GM19023 (cell line): ENCODE results near the gene NLRP13.
"Not testable (repeated sequence)": the region's sequence is repeated elsewhere in the genome, so short reads cannot be mapped to it uniquely, and the experiment has no call there.

Experiments used
- ATAC-seq: cut with Tn5 transposase; IDR thresholded peaks from one replicate; pipeline ENCODE4 v1.9.1; 2021; ENCODE audit warnings: mild to moderate bottlenecking, moderate library complexity; ENCODE audit not compliant: unreplicated experiment

The NLRP13 gene, protein sequence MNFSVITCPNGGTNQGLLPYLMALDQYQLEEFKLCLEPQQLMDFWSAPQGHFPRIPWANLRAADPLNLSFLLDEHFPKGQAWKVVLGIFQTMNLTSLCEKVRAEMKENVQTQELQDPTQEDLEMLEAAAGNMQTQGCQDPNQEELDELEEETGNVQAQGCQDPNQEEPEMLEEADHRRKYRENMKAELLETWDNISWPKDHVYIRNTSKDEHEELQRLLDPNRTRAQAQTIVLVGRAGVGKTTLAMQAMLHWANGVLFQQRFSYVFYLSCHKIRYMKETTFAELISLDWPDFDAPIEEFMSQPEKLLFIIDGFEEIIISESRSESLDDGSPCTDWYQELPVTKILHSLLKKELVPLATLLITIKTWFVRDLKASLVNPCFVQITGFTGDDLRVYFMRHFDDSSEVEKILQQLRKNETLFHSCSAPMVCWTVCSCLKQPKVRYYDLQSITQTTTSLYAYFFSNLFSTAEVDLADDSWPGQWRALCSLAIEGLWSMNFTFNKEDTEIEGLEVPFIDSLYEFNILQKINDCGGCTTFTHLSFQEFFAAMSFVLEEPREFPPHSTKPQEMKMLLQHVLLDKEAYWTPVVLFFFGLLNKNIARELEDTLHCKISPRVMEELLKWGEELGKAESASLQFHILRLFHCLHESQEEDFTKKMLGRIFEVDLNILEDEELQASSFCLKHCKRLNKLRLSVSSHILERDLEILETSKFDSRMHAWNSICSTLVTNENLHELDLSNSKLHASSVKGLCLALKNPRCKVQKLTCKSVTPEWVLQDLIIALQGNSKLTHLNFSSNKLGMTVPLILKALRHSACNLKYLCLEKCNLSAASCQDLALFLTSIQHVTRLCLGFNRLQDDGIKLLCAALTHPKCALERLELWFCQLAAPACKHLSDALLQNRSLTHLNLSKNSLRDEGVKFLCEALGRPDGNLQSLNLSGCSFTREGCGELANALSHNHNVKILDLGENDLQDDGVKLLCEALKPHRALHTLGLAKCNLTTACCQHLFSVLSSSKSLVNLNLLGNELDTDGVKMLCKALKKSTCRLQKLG

DNA sequence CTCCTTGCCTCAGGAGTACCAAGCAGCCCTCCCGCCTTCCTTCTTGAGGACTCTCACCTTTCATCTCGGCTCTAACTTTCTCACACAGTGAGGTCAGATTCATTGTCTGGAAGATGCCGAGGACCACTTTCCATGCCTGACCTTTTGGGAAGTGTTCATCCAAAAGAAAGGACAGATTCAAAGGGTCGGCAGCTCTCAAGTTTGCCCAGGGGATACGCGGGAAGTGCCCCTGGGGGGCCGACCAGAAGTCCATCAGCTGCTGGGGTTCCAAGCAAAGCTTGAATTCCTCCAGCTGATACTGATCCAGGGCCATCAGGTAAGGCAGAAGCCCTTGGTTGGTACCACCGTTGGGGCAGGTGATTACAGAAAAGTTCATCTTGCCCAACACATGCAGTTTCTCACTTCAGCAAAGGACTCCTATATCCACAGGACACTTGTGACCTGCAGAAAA, at the start of gene NLRP13:
Gene NLRP13, minus strand, starts transcription at position 401 of the 451 bp plus-strand sequence. Its CDS starts 25 bp downstream, at position 376.
- ATAC-seq: no peak

DNA sequence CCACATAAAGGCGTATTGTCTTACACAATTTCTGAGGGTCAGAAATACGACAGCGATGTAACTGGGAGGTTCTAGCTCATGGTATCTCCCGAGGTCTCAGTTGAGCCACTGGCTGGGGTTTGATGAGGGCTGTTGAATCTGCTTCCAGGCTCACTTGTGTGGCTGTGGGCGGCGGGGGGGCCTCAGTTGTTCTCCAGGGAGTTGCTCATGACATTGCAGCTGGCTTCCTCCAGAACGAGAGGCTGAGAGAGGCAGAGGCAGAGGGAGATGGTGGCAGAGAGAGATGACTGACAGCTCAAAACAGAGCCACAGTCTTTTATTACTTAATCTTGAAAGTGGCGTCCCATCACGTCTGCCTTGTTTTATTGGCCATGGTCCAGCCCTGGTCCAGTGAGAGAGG, 48.3 kb upstream of the NLRP13 start:
- no peak for ATAC-seq

DNA sequence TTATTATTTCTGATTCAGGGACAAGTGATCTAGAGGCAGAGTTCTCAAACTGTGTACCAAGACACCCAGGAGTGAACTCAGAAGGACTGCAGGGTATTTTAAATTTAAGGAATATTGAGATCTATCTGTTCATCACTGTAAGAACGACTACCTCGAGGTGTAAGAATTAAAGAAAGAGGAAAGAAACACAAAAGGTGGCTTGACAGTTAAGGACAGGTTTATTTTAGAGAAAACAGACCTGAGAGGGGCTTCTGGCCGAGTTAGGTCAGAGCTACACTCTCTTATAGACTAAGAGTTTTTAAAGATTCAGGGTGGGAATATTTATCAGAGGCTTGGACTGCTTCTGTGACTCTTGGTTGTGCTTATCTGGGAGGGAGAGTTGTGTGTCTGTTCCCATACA, 41.8 kb upstream of the NLRP13 start:
- ATAC-seq: no peak

DNA sequence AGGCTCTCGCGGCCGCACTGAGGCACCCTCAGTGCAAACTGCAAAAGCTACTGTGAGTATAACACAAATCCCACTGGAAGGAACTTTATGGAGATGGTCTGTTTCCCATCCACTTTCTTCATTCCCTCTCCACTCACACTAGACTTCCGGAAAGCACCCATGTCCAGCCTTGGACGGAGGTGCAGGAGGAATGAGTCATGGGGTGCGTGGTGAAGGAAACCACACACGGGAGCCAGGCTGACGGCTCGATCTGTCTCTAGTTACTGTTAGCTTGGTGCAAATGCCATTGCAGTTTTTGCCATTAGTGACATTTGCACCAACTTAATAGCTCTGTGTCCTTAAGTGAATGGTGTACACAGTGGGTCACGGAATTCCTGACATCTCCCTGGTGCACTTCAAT, 30.1 kb upstream of the NLRP13 start:
- ATAC-seq: no peak

DNA sequence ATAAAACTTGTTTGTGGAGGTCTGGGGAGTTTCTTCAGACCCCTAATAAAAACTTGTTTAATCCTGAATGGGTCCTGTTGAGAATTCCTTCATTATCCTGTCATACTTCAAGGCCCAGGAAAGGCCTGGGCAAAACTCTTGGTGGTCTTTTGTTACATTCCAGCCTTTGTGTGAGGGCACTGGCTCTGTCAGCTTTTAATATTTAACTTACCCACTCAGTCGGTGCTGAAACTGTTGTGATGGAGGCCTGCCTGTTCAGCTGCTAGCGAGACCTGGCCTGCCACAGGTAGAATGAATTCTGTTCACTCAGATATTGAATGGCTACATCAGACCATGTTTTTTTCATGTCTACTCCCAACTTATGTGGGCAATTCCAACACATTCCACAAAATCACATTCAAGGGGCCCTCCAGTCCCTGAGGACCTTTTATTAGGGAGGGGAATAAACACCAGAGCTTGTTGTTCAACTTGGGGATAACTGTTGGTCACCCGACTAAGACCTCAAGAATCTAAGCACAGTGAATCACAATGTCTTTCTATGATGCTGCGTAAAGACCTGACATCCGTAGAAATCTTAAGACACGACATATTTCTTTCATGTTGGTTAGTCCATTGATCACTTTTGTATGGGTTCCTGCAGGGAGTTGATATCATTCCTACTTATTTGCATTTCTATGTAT, 28.0 kb upstream of the NLRP13 start:
- ATAC-seq: no peak

DNA sequence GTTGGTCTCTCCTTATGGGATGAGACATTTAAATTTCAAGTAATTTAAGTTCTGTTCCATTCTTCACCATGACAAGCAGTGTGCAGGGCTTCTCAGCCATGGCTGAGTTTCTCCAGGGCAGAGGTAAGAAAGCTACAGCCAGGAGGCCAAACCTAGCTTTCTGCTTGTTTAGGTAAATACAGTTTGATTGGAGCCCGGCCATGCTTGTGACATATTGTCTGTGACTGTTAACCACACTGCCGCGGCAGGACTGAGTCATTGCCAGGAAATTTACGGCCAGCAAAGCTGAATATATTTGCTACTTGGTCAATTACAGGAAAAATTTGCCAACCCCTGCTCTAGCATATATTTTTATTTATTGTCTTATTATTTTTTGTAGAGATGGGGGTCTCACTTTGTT, 26.2 kb upstream of the NLRP13 start:
- ATAC-seq: no peak

DNA sequence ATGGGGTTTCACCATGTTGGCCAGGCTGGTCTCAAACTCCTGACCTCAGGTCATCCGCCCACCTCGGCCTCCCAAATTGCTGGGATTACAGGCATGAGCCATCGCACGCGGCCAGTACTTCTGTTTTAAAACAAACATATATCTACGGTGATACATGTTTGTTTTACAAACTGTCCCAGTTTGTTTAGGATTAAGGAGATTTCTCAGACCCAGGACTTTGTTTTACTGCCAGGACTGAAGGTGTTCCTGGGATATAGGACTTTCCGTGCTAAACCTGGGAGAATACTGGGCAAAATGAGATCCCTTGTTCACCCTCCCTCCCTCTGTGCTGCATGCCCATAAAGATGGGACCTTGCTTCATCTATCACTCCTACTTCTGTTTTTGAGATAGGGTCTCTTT, 24.3 kb upstream of the NLRP13 start:
- no peak for ATAC-seq

DNA sequence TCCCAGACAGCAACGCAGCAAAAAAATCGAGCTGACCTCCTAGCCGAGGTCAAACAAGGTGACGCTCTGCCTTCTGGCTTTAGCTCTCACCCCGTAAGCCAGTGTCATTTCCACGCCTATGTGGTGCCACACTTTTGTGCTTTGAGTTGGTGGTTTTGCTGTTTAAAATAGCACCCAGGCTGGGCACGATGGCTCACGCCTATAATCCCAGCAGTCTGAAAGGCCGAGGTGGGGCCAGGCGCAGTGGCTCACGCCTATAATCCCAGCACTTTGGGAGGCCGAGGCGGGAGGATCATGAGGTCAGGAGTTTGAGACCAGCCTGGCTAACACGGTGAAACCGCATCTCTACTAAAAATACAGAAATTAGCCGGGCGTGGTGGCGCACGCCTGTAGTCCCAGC, 18.4 kb upstream of the NLRP13 start:
- not testable (repeated sequence) for ATAC-seq

DNA sequence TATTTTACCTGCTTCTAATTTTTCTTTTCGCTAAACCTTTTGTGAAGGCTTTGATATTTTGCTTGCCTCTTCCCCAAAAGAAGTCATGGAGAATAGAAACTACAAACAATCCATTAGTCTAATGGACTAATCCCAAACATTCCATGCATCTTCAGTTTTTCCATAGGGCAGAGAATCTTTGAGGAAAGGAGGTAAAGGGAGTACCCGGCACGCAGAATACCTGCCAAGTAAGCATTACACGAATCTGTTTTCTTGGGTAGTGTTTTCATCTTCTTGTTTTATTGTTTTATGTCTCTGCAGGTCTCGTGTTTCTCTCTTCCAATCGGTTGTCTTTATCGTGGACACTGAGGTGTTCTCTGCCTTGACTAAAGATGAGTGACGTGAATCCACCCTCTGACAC, 15.4 kb upstream of the NLRP13 start, which contains the start of gene NLRP8:
Gene NLRP8, plus strand, starts transcription at position 301 of the 400 bp plus-strand sequence.
- ATAC-seq: no peak

DNA sequence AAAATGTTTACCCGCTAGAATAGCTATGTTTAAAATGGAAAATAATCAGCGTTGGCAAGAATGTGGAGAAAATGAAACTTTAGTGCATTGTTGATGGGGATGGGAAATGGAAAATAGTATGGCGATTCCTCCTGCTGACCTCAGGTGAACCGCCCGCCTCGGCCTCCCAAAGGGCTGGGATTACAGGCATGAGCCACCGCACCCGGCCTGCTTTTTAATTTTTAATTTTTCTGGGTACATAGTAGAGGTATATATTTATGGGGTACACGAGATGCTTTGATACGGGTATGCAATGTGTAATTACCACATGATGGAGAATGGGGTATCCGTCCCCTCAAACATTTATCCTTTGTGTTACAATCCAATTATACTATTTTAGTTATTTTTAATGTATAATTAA, 8.2 kb upstream of the NLRP13 start:
- ATAC-seq: no peak

DNA sequence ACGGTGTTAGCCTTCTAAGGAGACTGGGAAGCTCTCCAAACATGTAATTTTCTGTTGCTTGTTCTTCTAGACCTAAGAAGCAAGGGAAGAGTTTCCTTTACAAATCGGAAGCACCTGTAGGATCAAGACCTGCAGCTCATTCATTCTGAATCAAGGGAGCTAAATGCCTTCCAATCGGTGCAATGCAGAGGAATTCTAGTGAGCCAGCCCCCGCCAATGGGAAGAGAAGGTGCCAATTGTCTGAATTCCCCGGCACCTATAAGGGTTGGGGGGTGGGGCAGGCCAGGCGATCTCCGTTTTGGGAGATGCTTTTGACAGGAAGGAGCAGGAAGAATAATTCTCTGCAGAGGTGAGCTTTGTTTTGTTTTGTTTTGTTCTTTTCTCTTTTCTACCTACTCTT, 7.1 kb upstream of the NLRP13 start:
- ATAC-seq: no peak

DNA sequence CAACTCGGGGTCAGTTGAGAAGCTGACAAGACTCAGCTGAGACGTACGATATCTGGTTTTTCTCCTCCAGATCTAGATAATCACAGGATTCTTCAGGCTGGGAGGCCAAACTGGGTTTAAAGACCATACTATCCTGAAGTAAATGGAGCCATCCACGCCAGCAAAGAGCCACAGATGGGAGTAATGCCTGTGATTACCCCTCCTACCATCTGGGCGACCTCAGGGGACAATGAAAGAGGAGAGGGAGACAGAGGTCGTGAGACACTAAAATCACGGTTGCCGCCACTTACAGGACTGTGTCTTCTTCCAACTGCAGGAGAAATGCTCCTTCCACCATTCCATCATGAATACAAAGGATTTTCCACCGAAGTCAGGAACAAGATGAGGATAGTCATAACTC, 3.1 kb upstream of the NLRP13 start:
- ATAC-seq: no peak

DNA sequence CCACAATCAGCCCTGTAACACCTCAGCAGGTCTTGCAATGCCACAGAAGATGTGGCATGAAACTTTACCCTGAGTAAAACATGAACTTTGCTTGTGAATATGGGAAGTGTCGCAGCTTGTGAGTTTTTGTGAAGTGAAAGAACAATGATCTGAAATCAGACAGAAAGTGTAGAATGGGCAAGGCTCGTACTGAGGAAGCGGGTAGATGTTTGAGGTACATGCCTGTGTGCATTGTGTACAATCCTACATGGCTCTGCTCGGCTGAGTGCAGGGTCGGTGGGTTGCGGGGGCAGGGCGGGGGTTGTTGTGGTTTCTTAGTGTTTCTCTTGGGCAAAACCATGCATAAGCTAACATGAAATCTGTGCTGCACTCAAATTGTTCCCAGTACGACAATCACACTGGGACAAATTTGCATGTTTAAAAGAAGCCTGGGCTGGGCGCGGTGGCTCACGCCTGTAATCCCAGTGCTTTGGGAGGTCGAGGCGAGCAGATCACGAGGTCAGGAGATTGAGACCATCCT, 1.1 kb downstream of the NLRP13 start:
- ATAC-seq: no peak

DNA sequence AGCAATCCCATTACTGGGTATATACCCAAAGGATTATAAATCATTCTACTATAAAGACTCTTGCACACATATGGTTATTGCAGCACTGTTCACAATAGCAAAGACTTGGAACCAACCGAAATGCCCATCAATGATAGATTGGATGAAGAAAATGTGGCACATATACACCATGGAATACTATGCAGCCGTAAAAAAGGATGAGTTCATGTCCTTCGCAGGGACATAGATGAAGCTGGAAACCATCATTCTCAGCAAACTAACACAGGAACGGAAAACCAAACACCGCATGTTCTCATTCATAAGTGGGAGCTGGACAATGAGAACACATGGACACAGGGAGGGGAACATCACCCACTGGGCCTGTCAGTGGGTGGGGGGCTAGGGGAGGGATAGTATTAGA, 2.9 kb downstream of the NLRP13 start:
- ATAC-seq: not testable (repeated sequence)

DNA sequence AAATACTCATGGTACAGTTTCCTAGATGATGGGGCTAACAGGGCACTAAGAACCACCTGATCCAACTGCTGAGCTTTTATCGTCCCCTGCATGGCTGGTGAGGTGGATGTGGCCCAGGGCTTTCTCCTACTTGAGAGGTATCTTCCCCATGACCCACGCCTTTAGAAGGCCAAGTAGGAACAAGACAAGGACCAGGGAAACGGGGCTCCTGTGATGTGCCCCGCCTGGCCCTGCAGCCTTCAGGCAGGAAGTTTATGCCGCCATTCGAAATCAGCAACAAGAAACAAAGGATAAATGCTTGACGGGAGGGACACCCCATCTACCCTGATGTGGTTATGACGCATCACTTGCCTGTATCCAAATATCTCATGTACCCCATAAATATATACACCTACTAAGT, 4.1 kb downstream of the NLRP13 start:
- no peak for ATAC-seq

DNA sequence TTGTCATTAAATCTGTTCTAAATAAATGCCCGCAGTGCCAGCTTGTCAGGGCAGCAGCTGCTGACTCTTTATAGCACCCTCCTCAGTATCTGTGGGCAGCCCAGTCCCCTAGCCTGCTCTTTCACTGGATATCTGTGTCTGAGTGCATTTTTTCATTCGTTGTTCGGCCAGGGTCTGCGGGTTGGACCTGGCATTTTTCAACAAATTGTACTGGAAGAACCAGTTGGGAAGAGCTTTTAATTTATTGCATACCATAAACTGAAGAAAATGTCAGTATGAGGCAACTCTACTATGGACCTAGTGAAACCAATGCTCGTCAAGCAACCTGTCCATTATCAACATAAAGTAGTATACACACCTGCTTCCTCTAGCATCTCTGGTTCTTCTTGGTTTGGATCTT, 8.6 kb downstream of the NLRP13 start:
- no peak for ATAC-seq

DNA sequence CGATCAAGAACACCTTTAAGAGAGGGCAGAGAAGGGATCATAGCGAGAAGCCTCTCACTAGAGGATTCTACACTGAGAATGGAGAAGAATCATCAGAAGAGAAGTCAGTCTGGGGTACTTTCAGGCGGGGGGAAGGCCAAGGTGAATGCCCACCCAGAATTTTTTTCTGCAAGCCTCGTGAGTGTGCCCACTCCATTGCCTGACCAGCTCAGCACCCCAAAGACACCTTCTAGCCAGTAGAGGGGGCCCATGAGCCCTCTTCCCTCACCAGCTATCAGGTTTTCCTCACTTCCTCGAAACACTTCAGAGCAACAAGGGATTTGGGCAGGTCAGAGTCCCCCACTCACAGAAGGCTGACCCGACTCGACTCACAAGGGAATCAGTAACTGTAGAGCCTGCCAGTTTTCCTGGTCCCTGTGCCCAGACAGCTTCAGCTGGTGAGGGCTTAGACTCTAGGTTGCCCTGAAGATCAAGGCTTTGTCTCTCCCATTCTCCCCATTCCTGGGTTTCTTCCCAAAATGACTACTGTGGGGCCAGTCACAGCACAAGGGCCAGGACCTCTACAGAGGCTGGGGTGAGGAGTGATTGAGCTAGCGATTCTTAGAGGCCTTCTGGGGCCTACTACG, 18.4 kb downstream of the NLRP13 start:
- no peak for ATAC-seq

DNA sequence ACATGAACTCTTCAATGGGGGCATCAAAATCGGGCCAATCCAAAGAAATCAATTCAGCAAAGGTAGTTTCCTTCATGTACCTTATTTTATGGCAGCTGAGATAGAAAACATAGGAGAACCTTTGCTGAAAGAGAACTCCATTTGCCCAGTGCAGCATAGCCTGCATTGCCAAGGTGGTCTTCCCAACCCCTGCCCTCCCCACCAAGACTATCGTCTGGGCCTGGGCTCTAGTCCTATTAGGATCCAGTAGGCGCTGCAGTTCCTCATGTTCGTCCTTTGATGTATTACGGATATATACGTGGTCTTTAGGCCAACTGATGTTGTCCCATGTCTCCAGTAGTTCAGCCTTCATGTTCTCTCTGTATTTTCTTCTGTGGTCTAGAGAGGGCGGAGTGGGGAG, 19.2 kb downstream of the NLRP13 start:
- no peak for ATAC-seq

DNA sequence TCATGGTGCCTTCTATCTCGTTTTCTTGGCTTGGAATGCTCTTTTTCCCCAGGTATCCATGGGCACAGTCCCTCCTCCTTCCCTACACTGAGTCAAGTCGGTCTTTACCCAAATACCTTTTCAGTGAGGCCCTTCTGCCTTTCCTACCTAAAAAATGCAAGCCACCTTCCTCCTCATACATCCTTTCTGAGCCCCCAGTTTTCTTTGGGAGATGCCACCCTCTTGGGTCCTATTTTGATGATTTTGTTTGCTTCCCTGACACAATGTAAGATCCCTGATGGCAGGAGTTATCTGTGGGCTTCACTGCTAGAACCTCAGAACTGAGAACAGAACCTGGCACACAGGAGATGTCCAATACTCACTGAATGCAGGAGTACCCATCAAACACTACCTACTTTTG, 22.3 kb downstream of the NLRP13 start:
- no peak for ATAC-seq

DNA sequence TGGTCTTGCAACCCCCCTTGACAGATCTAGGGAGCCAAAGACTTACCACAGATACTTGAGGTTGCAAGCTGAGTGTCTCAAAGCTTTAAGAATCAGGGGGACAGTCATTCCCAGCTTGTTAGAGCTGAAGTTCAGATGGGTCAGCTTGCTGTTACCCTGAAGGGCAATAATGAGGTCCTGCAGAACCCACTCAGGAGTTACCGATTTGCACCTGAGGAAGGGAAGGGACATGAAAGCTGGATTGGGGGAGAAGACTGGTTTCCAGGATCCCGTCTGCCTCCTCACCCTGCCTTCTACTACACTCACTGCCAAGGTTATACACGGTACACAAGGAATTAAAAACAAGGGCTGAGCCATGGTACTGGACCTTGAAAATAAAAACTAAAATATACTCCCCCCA, 24.4 kb downstream of the NLRP13 start:
- ATAC-seq: no peak
